HL-60/S4 treated with phorbol 12-myristate 13-acetate at 8.2 ng/mL for 4 days and 3 days (cell line): ENCODE results near the gene MRPL37.
"Not testable (repeated sequence)": the region's sequence is repeated elsewhere in the genome, so short reads cannot be mapped to it uniquely, and the experiment has no call there.

Experiments used
- in situ Hi-C: fragments of 300-500 bp; cut with MboI; formaldehyde crosslinking; loops from 2 replicates; pipeline ENCODE4 v1.15.0; 2022; ENCODE audit warnings: low sequenced_read_pairs

MRPL37 gene

GRCh38 chr1:54199765-54200518 lies at the start of gene MRPL37, which contains the start of gene CYB5RL:
TSS of gene MRPL37 (plus strand) at chr1:54200167. CDS start at chr1:54200244, 77 bp downstream.
TSS of gene CYB5RL (minus strand) at chr1:54200030. CDS start at chr1:54195616, 4,414 bp downstream.
- in situ Hi-C loops, result no loop called here

- in situ Hi-C loops, result no loop called here
These were observed 49.0 kb upstream of the MRPL37 start for GRCh38 chr1:54151013-54151412.

GRCh38 chr1:54152696-54153095 lies 47.3 kb upstream of the MRPL37 start, which contains the start of gene CDCP2:
TSS of gene CDCP2 (minus strand) at chr1:54153000. CDS start at chr1:54152922, 78 bp downstream.
- in situ Hi-C loops, result no loop called here

- in situ Hi-C loops, result no loop called here
These were observed 46.2 kb upstream of the MRPL37 start for GRCh38 chr1:54153535-54154439.

- in situ Hi-C loops, result no loop called here
These were observed 43.8 kb upstream of the MRPL37 start for GRCh38 chr1:54156201-54156600.

GRCh38 chr1:54156986-54157385 lies 43.0 kb upstream of the MRPL37 start:
- in situ Hi-C loops, result no loop called here

- in situ Hi-C loops, result no loop called here
These were observed 42.6 kb upstream of the MRPL37 start for GRCh38 chr1:54157401-54157800.

- in situ Hi-C loops, result no loop called here
These were observed 41.9 kb upstream of the MRPL37 start for GRCh38 chr1:54158071-54158470.

- in situ Hi-C loops, result no loop called here
These were observed 40.1 kb upstream of the MRPL37 start for GRCh38 chr1:54159733-54160316.

GRCh38 chr1:54160351-54160750 lies 39.6 kb upstream of the MRPL37 start:
- in situ Hi-C loops, result no loop called here

GRCh38 chr1:54161495-54162168 lies 38.3 kb upstream of the MRPL37 start:
- in situ Hi-C loops, result no loop called here

GRCh38 chr1:54163051-54163450 lies 36.9 kb upstream of the MRPL37 start:
- in situ Hi-C loops, result no loop called here

GRCh38 chr1:54163573-54163972 lies 36.4 kb upstream of the MRPL37 start:
- in situ Hi-C loops, result no loop called here

GRCh38 chr1:54165146-54165545 lies 34.8 kb upstream of the MRPL37 start:
- in situ Hi-C loops, result no loop called here

- in situ Hi-C loops, result not testable (repeated sequence)
These were observed 33.6 kb upstream of the MRPL37 start for GRCh38 chr1:54166357-54166756.

- in situ Hi-C loops, result no loop called here
These were observed 32.4 kb upstream of the MRPL37 start for GRCh38 chr1:54167422-54168139.

- in situ Hi-C loops, result no loop called here
These were observed 31.6 kb upstream of the MRPL37 start for GRCh38 chr1:54168206-54168965.

GRCh38 chr1:54169068-54169467 lies 30.9 kb upstream of the MRPL37 start:
- in situ Hi-C loops, result no loop called here

GRCh38 chr1:54171016-54171415 lies 29.0 kb upstream of the MRPL37 start:
- in situ Hi-C loops, result no loop called here
